Calu3 (cell line): ENCODE results near the gene LITAFD. TPM values are rescaled to one million over a fixed set of nuclear protein-coding genes. Genes with fewer than 3 reads are reported as not detected.

Experiments used
- BruUV-seq: library from RNA; stranded (reverse); fragments of 400-500 nt; replicated peaks from 2 replicates; lab custom pipeline; 2021; lab: Mats Ljungman, UMichigan
- CTCF ChIA-PET: fragments of 300-600 bp; sonication (Branson Sonifier 250); formaldehyde crosslinking; loops from one replicate; lab custom pipeline; 2022; ENCODE audit warnings: antibody characterized with exemption; lab: Charles Lee
- DNase-seq: peaks from one replicate; pipeline ENCODE4 v3.0.0; 2022
- H3K27ac Mint-ChIP-seq: one replicate; pipeline ENCODE4 v1.8.0; 2022; ENCODE audit warnings: mixed read lengths; ENCODE audit not compliant: unreplicated experiment
- H3K27me3 Mint-ChIP-seq: one replicate; pipeline ENCODE4 v1.8.0; 2022; ENCODE audit warnings: mixed read lengths; ENCODE audit not compliant: unreplicated experiment
- H3K36me3 Mint-ChIP-seq: one replicate; pipeline ENCODE4 v1.8.0; 2022; ENCODE audit warnings: mild to moderate bottlenecking, moderate library complexity, mixed read lengths; ENCODE audit not compliant: insufficient read depth, unreplicated experiment
- H3K4me1 Mint-ChIP-seq: one replicate; pipeline ENCODE4 v1.8.0; 2022; ENCODE audit warnings: mild to moderate bottlenecking, low read depth, mixed read lengths; ENCODE audit not compliant: unreplicated experiment
- H3K4me3 Mint-ChIP-seq: one replicate; pipeline ENCODE4 v1.8.0; 2022; ENCODE audit warnings: mild to moderate bottlenecking, low read depth, moderate library complexity, mixed read lengths; ENCODE audit not compliant: unreplicated experiment
- H3K9me3 Mint-ChIP-seq: one replicate; pipeline ENCODE4 v1.8.0; 2022; ENCODE audit warnings: low read depth, mixed read lengths; ENCODE audit not compliant: unreplicated experiment
- intact Hi-C: fragments of 100-400 bp; cut with micrococcal nuclease; formaldehyde crosslinking; loops from one replicate; pipeline ENCODE4 v1.10.0; 2022; ENCODE audit not compliant: unreplicated experiment
- total RNA-seq: library from RNA; stranded (reverse); gene quantifications from 2 replicates; pipeline ENCODE4 v1.2.3, GENCODE V29; 2022
- TF ChIP-seq, protein P1 (sequence below): fragments of 200-600 bp; IDR thresholded peaks from one replicate; pipeline ENCODE4 v1.8.0; 2022; ENCODE audit warnings: antibody characterized with exemption; ENCODE audit not compliant: unreplicated experiment

Gene LITAFD
- total RNA-seq, 1 experiment from 2014 or later = not detected

GRCh38 chr16:8889893-8890548, 7.9 kb downstream of the LITAFD start:
- no peak overlapping the region for H3K4me3 Mint-ChIP-seq
- CTCF ChIA-PET = no interaction called here
- no peak for DNase-seq
- H3K27me3 Mint-ChIP-seq = no peaks in the 10 kb centered on the region
- H3K9me3 Mint-ChIP-seq = no peaks in the 10 kb centered on the region
- H3K27ac Mint-ChIP-seq = no peak overlapping the region
- peaks cover 24% of the 10 kb centered on the region for H3K4me1 Mint-ChIP-seq
- TF ChIP-seq, protein P1, sequence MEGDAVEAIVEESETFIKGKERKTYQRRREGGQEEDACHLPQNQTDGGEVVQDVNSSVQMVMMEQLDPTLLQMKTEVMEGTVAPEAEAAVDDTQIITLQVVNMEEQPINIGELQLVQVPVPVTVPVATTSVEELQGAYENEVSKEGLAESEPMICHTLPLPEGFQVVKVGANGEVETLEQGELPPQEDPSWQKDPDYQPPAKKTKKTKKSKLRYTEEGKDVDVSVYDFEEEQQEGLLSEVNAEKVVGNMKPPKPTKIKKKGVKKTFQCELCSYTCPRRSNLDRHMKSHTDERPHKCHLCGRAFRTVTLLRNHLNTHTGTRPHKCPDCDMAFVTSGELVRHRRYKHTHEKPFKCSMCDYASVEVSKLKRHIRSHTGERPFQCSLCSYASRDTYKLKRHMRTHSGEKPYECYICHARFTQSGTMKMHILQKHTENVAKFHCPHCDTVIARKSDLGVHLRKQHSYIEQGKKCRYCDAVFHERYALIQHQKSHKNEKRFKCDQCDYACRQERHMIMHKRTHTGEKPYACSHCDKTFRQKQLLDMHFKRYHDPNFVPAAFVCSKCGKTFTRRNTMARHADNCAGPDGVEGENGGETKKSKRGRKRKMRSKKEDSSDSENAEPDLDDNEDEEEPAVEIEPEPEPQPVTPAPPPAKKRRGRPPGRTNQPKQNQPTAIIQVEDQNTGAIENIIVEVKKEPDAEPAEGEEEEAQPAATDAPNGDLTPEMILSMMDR = no peak
- no TSS peak for BruUV-seq
- intact Hi-C loops = no loop called here
- H3K36me3 Mint-ChIP-seq = peaks cover 69% of the 10 kb centered on the region

DNA sequence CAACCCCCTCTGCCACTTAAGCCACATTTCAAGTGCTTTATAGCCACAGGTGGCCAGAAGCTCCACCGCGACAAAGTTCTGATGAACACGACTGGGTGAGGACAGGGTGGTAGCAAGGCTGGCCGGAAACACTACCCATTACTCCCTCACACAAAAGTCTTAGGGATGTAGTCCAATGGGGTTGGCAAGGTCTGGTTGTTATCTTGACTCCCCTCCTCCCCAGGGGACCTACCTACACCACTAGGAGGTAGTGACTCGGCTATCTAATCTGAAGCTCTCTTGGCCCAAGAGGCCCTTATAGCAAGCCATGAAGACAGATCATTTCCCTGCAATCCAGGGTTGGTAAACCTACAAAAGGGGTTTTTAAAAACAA, 8.4 kb downstream of the LITAFD start:
- Mint-ChIP-seq H3K36me3 (peaks cover 71% of the 10 kb centered on the region), H3K9me3 (no peaks in the 10 kb centered on the region), H3K4me1 (peaks cover 18% of the 10 kb centered on the region), H3K4me3 (no peak overlapping the region), H3K27ac (no peak overlapping the region), H3K27me3 (no peaks in the 10 kb centered on the region)
- no peak for DNase-seq
- CTCF ChIA-PET = no interaction called here
- TF ChIP-seq, protein P1 = no peak
- intact Hi-C loops = no loop called here
- BruUV-seq = no TSS peak

- TF ChIP-seq, protein P1 = no peak
- H3K9me3 Mint-ChIP-seq = no peaks in the 10 kb centered on the region
- no peak overlapping the region for H3K4me3 Mint-ChIP-seq
- H3K36me3 Mint-ChIP-seq = peaks cover 66% of the 10 kb centered on the region
- H3K4me1 Mint-ChIP-seq = peaks cover 2% of the 10 kb centered on the region
- no peak for DNase-seq
- no TSS peak for BruUV-seq
- intact Hi-C loops = no loop called here
- H3K27me3 Mint-ChIP-seq = no peaks in the 10 kb centered on the region
- no peak overlapping the region for H3K27ac Mint-ChIP-seq
- CTCF ChIA-PET = no interaction called here
Measured at GRCh38 chr16:8892101-8892575, 10.0 kb downstream of the LITAFD start.

GRCh38 chr16:8893426-8893825, 11.3 kb downstream of the LITAFD start:
- H3K9me3 Mint-ChIP-seq = no peaks in the 10 kb centered on the region
- intact Hi-C loops = no loop called here
- no peaks in the 10 kb centered on the region for H3K27me3 Mint-ChIP-seq
- no peak overlapping the region for H3K4me3 Mint-ChIP-seq
- TF ChIP-seq, protein P1 = no peak
- BruUV-seq = TSS peak; percentile 50
- peaks cover 64% of the 10 kb centered on the region for H3K36me3 Mint-ChIP-seq
- H3K27ac Mint-ChIP-seq = no peak overlapping the region
- CTCF ChIA-PET = no interaction called here
- H3K4me1 Mint-ChIP-seq = no peaks in the 10 kb centered on the region
- no peak for DNase-seq
